Astrocyte (in vitro differentiated cells and primary cell): ENCODE results near the gene SLC4A5. TPM values are rescaled to one million over a fixed set of nuclear protein-coding genes. Genes with fewer than 3 reads are reported as not detected.

ENCODE experiments used
- DNase-seq: peaks from one replicate; pipeline ENCODE4 v3.0.0-alpha.2; 2010; ENCODE audit warnings: low read depth
- FAIRE-seq: peaks from 2 replicates; lab custom pipeline; 2011; peaks lifted over from hg19 to GRCh38; lab: Jason Lieb, UNC
- H2AFZ ChIP-seq: 2 replicates; pipeline ENCODE4 v1.6.0; 2012; ENCODE audit warnings: low read depth, low read length, inconsistent platforms
- H3K27ac ChIP-seq: 2 replicates; pipeline ENCODE4 v1.5.1; 2011; ENCODE audit warnings: low read depth, low read length, inconsistent platforms
- H3K27me3 ChIP-seq: 2 replicates; pipeline ENCODE4 v1.6.0; 2011; ENCODE audit warnings: low read length, inconsistent platforms; ENCODE audit not compliant: insufficient read depth
- H3K36me3 ChIP-seq: 2 replicates; pipeline ENCODE4 v1.5.1; 2011; ENCODE audit warnings: low read length, inconsistent platforms; ENCODE audit not compliant: insufficient read depth
- H3K4me1 ChIP-seq: 2 replicates; pipeline ENCODE4 v1.5.1; 2011; ENCODE audit warnings: low read length, inconsistent platforms; ENCODE audit not compliant: insufficient read depth
- H3K4me2 ChIP-seq: 2 replicates; pipeline ENCODE4 v1.6.0; 2012; ENCODE audit warnings: low read length, inconsistent platforms
- H3K4me3 ChIP-seq: 2 replicates; pipeline ENCODE4 v1.5.1; 2011; ENCODE audit warnings: low read depth, mild to moderate bottlenecking, low read length, inconsistent platforms; ENCODE audit not compliant: insufficient read depth
- H3K79me2 ChIP-seq: 2 replicates; pipeline ENCODE4 v1.6.0; 2012; ENCODE audit warnings: mild to moderate bottlenecking, low read length, inconsistent platforms; ENCODE audit not compliant: insufficient read depth
- H3K9ac ChIP-seq: 2 replicates; pipeline ENCODE4 v1.6.0; 2012; ENCODE audit warnings: mild to moderate bottlenecking, low read length, inconsistent platforms
- H3K9me3 ChIP-seq: 2 replicates; pipeline ENCODE4 v1.5.1; 2012; ENCODE audit warnings: low read depth, mild to moderate bottlenecking, low read length, inconsistent platforms; ENCODE audit not compliant: insufficient read depth
- H4K20me1 ChIP-seq: 2 replicates; pipeline ENCODE4 v1.6.0; 2012; ENCODE audit warnings: low read length, inconsistent platforms; ENCODE audit not compliant: insufficient read depth
- H3K27ac Mint-ChIP-seq: one replicate; pipeline ENCODE4 v1.8.0; 2021; ENCODE audit warnings: mild to moderate bottlenecking, mixed read lengths; ENCODE audit not compliant: unreplicated experiment
- H3K27me3 Mint-ChIP-seq: one replicate; pipeline ENCODE4 v1.8.0; 2021; ENCODE audit warnings: low read depth, mixed read lengths; ENCODE audit not compliant: unreplicated experiment
- H3K36me3 Mint-ChIP-seq: one replicate; pipeline ENCODE4 v1.8.0; 2021; ENCODE audit warnings: low read depth, mixed read lengths; ENCODE audit not compliant: unreplicated experiment
- H3K4me1 Mint-ChIP-seq: one replicate; pipeline ENCODE4 v1.8.0; 2021; ENCODE audit warnings: low read depth, mixed read lengths; ENCODE audit not compliant: unreplicated experiment
- H3K4me3 Mint-ChIP-seq: one replicate; pipeline ENCODE4 v1.8.0; 2021; ENCODE audit warnings: mild to moderate bottlenecking, moderate library complexity, mixed read lengths; ENCODE audit not compliant: unreplicated experiment
- H3K9me3 Mint-ChIP-seq: one replicate; pipeline ENCODE4 v1.8.0; 2021; ENCODE audit warnings: mild to moderate bottlenecking, mixed read lengths; ENCODE audit not compliant: unreplicated experiment
- CTCF ChIP-seq: IDR thresholded peaks from 2 replicates; pipeline ENCODE4 v1.5.1; 2011; ENCODE audit warnings: low read depth, mild to moderate bottlenecking, inconsistent platforms, low read length, moderate library complexity; ENCODE audit not compliant: insufficient read depth
- EZH2 ChIP-seq: IDR thresholded peaks from 2 replicates; pipeline ENCODE4 v1.6.1; 2012; ENCODE audit warnings: mild to moderate bottlenecking, low read length, inconsistent platforms; ENCODE audit not compliant: insufficient read depth
- total RNA-seq: library from RNA; stranded (reverse); gene quantifications from 2 replicates; pipeline ENCODE4 v1.2.1, GENCODE V29; 2021

SLC4A5 gene
- total RNA-seq, 1 donor from 2014 or later: 0.41 TPM

DNA sequence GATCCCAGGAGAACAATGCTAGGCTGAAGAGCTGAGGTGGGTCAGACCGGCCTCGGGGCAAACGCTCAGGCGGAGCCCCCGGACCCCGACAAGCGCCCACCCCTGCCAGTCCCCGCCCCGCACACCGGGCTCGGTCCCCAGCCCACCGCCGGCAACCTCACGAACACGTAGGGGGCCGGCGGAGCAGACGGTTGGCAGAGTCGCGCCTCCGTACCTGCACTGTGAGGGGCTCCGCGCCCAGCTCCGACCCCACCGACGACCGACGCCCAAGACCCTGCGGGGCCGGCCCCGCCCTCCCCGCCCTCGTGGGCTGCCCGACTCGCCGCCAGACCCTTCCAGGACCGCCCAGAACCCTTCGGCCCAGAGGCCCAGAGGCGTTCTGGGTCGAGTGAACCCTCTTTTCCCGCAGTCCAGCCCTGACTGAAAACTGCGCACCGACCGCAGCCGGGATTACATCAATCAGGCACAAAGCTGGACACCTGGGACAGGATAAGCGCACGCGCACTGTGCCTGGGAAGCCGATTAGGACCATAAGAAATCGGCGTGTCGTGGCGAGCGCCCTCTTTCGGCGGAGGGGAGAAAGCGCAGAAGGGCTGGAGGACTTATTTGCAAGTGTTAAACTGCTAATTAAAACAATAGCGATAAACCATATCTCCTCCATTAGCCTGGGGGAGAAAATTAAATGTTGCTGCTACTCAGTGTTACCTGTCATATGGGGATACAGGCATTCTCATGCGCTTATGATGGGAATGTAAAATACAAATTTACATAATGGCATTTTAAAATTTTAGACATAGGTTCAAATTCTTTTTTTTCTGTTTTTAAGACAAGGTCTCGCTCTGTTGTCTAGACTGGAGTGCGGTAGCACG lies 48.6 kb upstream of the SLC4A5 start:
- H3K36me3 Mint-ChIP-seq: no peaks in the 10 kb centered on the region
- peak overlapping the region; percentile 72 for H3K4me3 Mint-ChIP-seq
- H3K4me3 ChIP-seq: peak overlapping the region; percentile 92
- peak overlapping the region; percentile 97 for H2AFZ ChIP-seq
- no peaks in the 10 kb centered on the region for H3K27me3 Mint-ChIP-seq
- DNase-seq: peak; percentile 58
- H3K4me1 ChIP-seq: peaks cover 16% of the 10 kb centered on the region
- H3K27me3 ChIP-seq: no peaks in the 10 kb centered on the region
- peak overlapping the region; percentile 98 for H3K9ac ChIP-seq
- TF ChIP-seq EZH2 (no peak), CTCF (peak; percentile 99)
- H4K20me1 ChIP-seq: peaks cover 39% of the 10 kb centered on the region
- no peak for FAIRE-seq
- peaks cover 4% of the 10 kb centered on the region for H3K4me1 Mint-ChIP-seq
- H3K79me2 ChIP-seq: peaks cover 51% of the 10 kb centered on the region
- no peaks in the 10 kb centered on the region for H3K36me3 ChIP-seq
- no peaks in the 10 kb centered on the region for H3K9me3 ChIP-seq
- H3K9me3 Mint-ChIP-seq: no peaks in the 10 kb centered on the region
- peak overlapping the region; percentile 99 for H3K27ac ChIP-seq
- peak overlapping the region; percentile 98 for H3K27ac Mint-ChIP-seq
- peak overlapping the region; percentile 92 for H3K4me2 ChIP-seq

- Histone ChIP-seq H3K36me3 (no peaks in the 10 kb centered on the region), H2AFZ (peak overlapping the region; percentile 97), H3K4me3 (peak overlapping the region; percentile 92), H3K79me2 (peaks cover 57% of the 10 kb centered on the region), H3K27me3 (no peaks in the 10 kb centered on the region), H4K20me1 (peaks cover 45% of the 10 kb centered on the region), H3K27ac (peak overlapping the region; percentile 99), H3K4me1 (peaks cover 16% of the 10 kb centered on the region), H3K9ac (peak overlapping the region; percentile 98), H3K9me3 (no peaks in the 10 kb centered on the region), H3K4me2 (peak overlapping the region; percentile 92)
- Mint-ChIP-seq H3K4me3 (no peak overlapping the region), H3K27me3 (no peaks in the 10 kb centered on the region), H3K9me3 (no peaks in the 10 kb centered on the region), H3K27ac (peak overlapping the region; percentile 66), H3K4me1 (peaks cover 4% of the 10 kb centered on the region), H3K36me3 (no peaks in the 10 kb centered on the region)
- FAIRE-seq (no peak), DNase-seq (peak; percentile 18)
- TF ChIP-seq EZH2: no peak
- TF ChIP-seq CTCF: no peak
These were observed 48.0 kb upstream of the SLC4A5 start for GRCh38 chr2:74391209-74391579.

- Histone ChIP-seq H3K36me3 (no peaks in the 10 kb centered on the region), H3K27ac (no peak overlapping the region), H3K79me2 (peaks cover 63% of the 10 kb centered on the region), H2AFZ (no peak overlapping the region), H3K4me3 (peak overlapping the region; percentile 92), H4K20me1 (peaks cover 49% of the 10 kb centered on the region), H3K9ac (peak overlapping the region; percentile 98), H3K4me1 (peaks cover 16% of the 10 kb centered on the region), H3K4me2 (peak overlapping the region; percentile 92), H3K9me3 (no peaks in the 10 kb centered on the region), H3K27me3 (no peaks in the 10 kb centered on the region)
- no peak overlapping the region for H3K4me3 Mint-ChIP-seq
- FAIRE-seq: no peak
- H3K4me1 Mint-ChIP-seq: peaks cover 4% of the 10 kb centered on the region
- no peak for DNase-seq
- no peak overlapping the region for H3K27ac Mint-ChIP-seq
- no peaks in the 10 kb centered on the region for H3K9me3 Mint-ChIP-seq
- H3K36me3 Mint-ChIP-seq: no peaks in the 10 kb centered on the region
- no peaks in the 10 kb centered on the region for H3K27me3 Mint-ChIP-seq
- no peak for TF ChIP-seq EZH2
These were observed 47.4 kb upstream of the SLC4A5 start for GRCh38 chr2:74390606-74391005.
